H9 (cell line): ENCODE results near the gene ESRRB. TPM values are rescaled to one million over a fixed set of nuclear protein-coding genes. Genes with fewer than 3 reads are reported as not detected.
A peak's percentile ranks its signal among the peaks of the same experiment; 100 is the strongest.

ENCODE experiments used
- DNase-seq: peaks from one replicate; pipeline ENCODE4 v3.0.0-alpha.2; 2017
- H2AFZ ChIP-seq: one replicate; pipeline ENCODE4 v1.6.1; 2013; ENCODE audit warnings: mild to moderate bottlenecking, low read length, control low read depth, moderate library complexity
- H2AK5ac ChIP-seq: 2 replicates; pipeline ENCODE4 v1.6.1; 2013; ENCODE audit warnings: low read length, control low read depth, mixed read lengths; ENCODE audit not compliant: insufficient read length
- H2BK120ac ChIP-seq: one replicate; pipeline ENCODE4 v1.6.1; 2013; ENCODE audit warnings: low read depth, mild to moderate bottlenecking, low read length, control low read depth, inconsistent platforms; ENCODE audit not compliant: poor library complexity, severe bottlenecking
- H2BK12ac ChIP-seq: 2 replicates; pipeline ENCODE4 v1.6.1; 2013; ENCODE audit warnings: low read length, control low read depth, mixed read lengths, low read depth; ENCODE audit not compliant: insufficient read length
- H2BK15ac ChIP-seq: 2 replicates; pipeline ENCODE4 v1.6.1; 2013; ENCODE audit warnings: low read depth, low read length, control low read depth
- H2BK20ac ChIP-seq: one replicate; pipeline ENCODE4 v1.6.1; 2013; ENCODE audit warnings: low read depth, mild to moderate bottlenecking, low read length, control low read depth, inconsistent platforms; ENCODE audit not compliant: poor library complexity, severe bottlenecking
- H2BK5ac ChIP-seq: 2 replicates; pipeline ENCODE4 v1.6.1; 2013; ENCODE audit warnings: low read length, control low read depth, mixed read lengths; ENCODE audit not compliant: insufficient read length
- H3K14ac ChIP-seq: 2 replicates; pipeline ENCODE4 v1.6.1; 2013; ENCODE audit warnings: low read length, control low read depth; ENCODE audit not compliant: insufficient read depth
- H3K18ac ChIP-seq: 2 replicates; pipeline ENCODE4 v1.6.1; 2013; ENCODE audit warnings: low read depth, mild to moderate bottlenecking, mixed read lengths, low read length, control low read depth; ENCODE audit not compliant: insufficient read length
- H3K23ac ChIP-seq: 2 replicates; pipeline ENCODE4 v1.6.1; 2013; ENCODE audit warnings: low read length, control low read depth, mixed read lengths, low read depth; ENCODE audit not compliant: insufficient read length
- H3K23me2 ChIP-seq: 2 replicates; pipeline ENCODE4 v1.6.1; 2013; ENCODE audit warnings: low read depth, mild to moderate bottlenecking, mixed read lengths, low read length, control low read depth; ENCODE audit not compliant: insufficient read length, poor library complexity, severe bottlenecking
- H3K27ac ChIP-seq: 2 replicates; pipeline ENCODE4 v1.5.1; 2013; ENCODE audit warnings: low read length, control low read depth, mixed read lengths, low read depth; ENCODE audit not compliant: insufficient read length
- H3K27me3 ChIP-seq: 2 replicates; pipeline ENCODE4 v1.6.1; 2013; ENCODE audit warnings: low read length, control low read depth, inconsistent platforms; ENCODE audit not compliant: insufficient read depth
- H3K4ac ChIP-seq: 2 replicates; pipeline ENCODE4 v1.6.1; 2013; ENCODE audit warnings: low read depth, mild to moderate bottlenecking, control low read depth, inconsistent platforms, low read length, moderate library complexity
- H3K4me1 ChIP-seq: 2 replicates; pipeline ENCODE4 v1.6.1; 2013; ENCODE audit warnings: low read length, control low read depth, inconsistent platforms; ENCODE audit not compliant: insufficient read depth
- H3K4me2 ChIP-seq: 2 replicates; pipeline ENCODE4 v1.6.1; 2013; ENCODE audit warnings: low read length, control low read depth, mixed read lengths; ENCODE audit not compliant: insufficient read length, insufficient read depth
- H3K56ac ChIP-seq: 2 replicates; pipeline ENCODE4 v1.6.1; 2013; ENCODE audit warnings: low read depth, mild to moderate bottlenecking, mixed read lengths, low read length, control low read depth; ENCODE audit not compliant: insufficient read length
- H3K79me1 ChIP-seq: 2 replicates; pipeline ENCODE4 v1.6.1; 2013; ENCODE audit warnings: low read depth, mild to moderate bottlenecking, moderate library complexity, low read length, control low read depth, inconsistent platforms; ENCODE audit not compliant: insufficient read depth, poor library complexity, severe bottlenecking
- H3K79me2 ChIP-seq: 2 replicates; pipeline ENCODE4 v1.6.1; 2013; ENCODE audit warnings: low read length, control low read depth, inconsistent platforms; ENCODE audit not compliant: insufficient read depth
- H3K9ac ChIP-seq: 2 replicates; pipeline ENCODE4 v1.6.1; 2013; ENCODE audit warnings: low read length, control low read depth, mixed read lengths; ENCODE audit not compliant: insufficient read length; ENCODE audit errors: extremely low read depth
- H3K9me3 ChIP-seq: one replicate; pipeline ENCODE4 v1.6.1; 2013; ENCODE audit warnings: low read depth, low read length, inconsistent platforms; ENCODE audit not compliant: control insufficient read depth
- H3T11ph ChIP-seq: one replicate; pipeline ENCODE4 v1.6.1; 2013; ENCODE audit warnings: mild to moderate bottlenecking, low read length, control low read depth, inconsistent platforms
- H4K20me1 ChIP-seq: one replicate; pipeline ENCODE4 v1.6.1; 2013; ENCODE audit not compliant: control insufficient read depth, insufficient read length, insufficient read depth
- H4K5ac ChIP-seq: 2 replicates; pipeline ENCODE4 v1.6.1; 2013; ENCODE audit warnings: low read depth, mild to moderate bottlenecking, mixed read lengths, low read length, control low read depth; ENCODE audit not compliant: insufficient read length
- H4K8ac ChIP-seq: replicated peaks from 2 replicates; pipeline ENCODE4 v1.6.1; 2013; ENCODE audit warnings: low read length, control low read depth, mixed read lengths, low read depth; ENCODE audit not compliant: insufficient read length
- H4K91ac ChIP-seq: 2 replicates; pipeline ENCODE4 v1.6.1; 2013; ENCODE audit warnings: low read depth, mild to moderate bottlenecking, moderate library complexity, mixed read lengths, low read length, control low read depth; ENCODE audit not compliant: insufficient read length
- H3K27ac Mint-ChIP-seq, 3 experiments: 2 replicates in 2 of 3; 3 replicates in 1 of 3; pipeline ENCODE4 v1.8.0; 2020 to 2021; ENCODE audit warnings: mixed read lengths in 3 of 3, mild to moderate bottlenecking in 1 of 3, moderate library complexity in 1 of 3
- H3K27me3 Mint-ChIP-seq: 2 replicates; pipeline ENCODE4 v1.8.0; 2021; ENCODE audit warnings: low read depth, mild to moderate bottlenecking, moderate library complexity, mixed read lengths
- H3K36me3 Mint-ChIP-seq, 3 experiments: 2 replicates in 2 of 3; 3 replicates in 1 of 3; pipeline ENCODE4 v1.8.0; 2020 to 2021; ENCODE audit warnings: low read depth in 3 of 3, mixed read lengths in 3 of 3; ENCODE audit not compliant: insufficient read depth in 1 of 3
- H3K4me1 Mint-ChIP-seq, 2 experiments: 2 replicates each; pipeline ENCODE4 v1.8.0; 2020; ENCODE audit warnings: mixed read lengths in 2 of 2
- H3K4me3 Mint-ChIP-seq, 2 experiments: 2 replicates in 1 of 2; 3 replicates in 1 of 2; pipeline ENCODE4 v1.8.0; 2020 to 2021; ENCODE audit warnings: mild to moderate bottlenecking in 2 of 2, mixed read lengths in 2 of 2, moderate library complexity in 1 of 2
- H3K9me3 Mint-ChIP-seq, 2 experiments: 2 replicates in 1 of 2; 3 replicates in 1 of 2; pipeline ENCODE4 v1.8.0; 2020; ENCODE audit warnings: mild to moderate bottlenecking in 2 of 2, mixed read lengths in 2 of 2, moderate library complexity in 1 of 2
- WGBS: extraction: QIAGEN DNeasy Blood & Tissue Kit; methylation state at CpG from one replicate; pipeline ENCODE4 v1.1.7; 2013; ENCODE audit warnings: missing lambda C conversion rate, low lambda C conversion rate, mixed read lengths; ENCODE audit not compliant: insufficient read length; ENCODE audit errors: extremely low coverage; 5-methylcytosine and 5-hydroxymethylcytosine counted together
- total RNA-seq: library from RNA; stranded (reverse); gene quantifications from 2 replicates; pipeline ENCODE4 v1.2.1, GENCODE V29; 2021
- TF ChIP-seq, protein P1 (sequence below): fragments of 200-600 bp; sonication (generic); conservative IDR thresholded peaks from 3 replicates; pipeline ENCODE4 v1.8.0; 2021; ENCODE audit warnings: antibody characterized with exemption, mild to moderate bottlenecking

The ESRRB gene
- total RNA-seq, 1 experiment from 2014 or later: 0.11 TPM

DNA sequence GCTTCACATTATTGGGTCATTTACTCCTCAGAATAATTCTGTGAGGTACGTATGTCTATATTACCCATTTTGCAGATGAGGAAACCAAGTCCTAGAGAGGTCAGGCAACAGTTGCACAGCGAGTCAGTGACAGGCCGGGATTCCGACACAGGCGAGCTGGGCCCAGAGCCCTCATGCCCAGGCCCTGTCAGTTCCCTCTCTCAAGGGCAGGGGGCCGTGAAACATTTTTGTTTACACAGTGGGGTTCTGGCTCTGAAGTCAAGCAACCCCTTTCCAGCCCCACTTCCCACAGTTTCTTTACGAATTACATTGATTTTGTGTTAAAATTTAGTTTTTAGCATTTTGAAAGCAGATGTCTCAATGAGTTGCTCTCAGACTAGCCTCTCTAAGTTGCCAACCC, 46.7 kb downstream of the ESRRB start:
- no peaks in the 10 kb centered on the region; a peak in 1 of 5 replicates for H3K9me3 Mint-ChIP-seq
- no peak overlapping the region for H2BK12ac ChIP-seq
- H4K5ac ChIP-seq: no peak overlapping the region
- H2BK15ac ChIP-seq: no peak overlapping the region
- no peaks in the 10 kb centered on the region for H3K79me2 ChIP-seq
- no peak overlapping the region for H3K9ac ChIP-seq
- peaks cover 4% of the 10 kb centered on the region; the same call in 1 of the 2 replicates for H3K4me1 ChIP-seq
- peaks cover 10 to 21% of the 10 kb centered on the region in 2 experiments for H3K4me1 Mint-ChIP-seq
- no peak overlapping the region for H2BK20ac ChIP-seq
- no peak overlapping the region for H2AK5ac ChIP-seq
- no peak overlapping the region for H2BK120ac ChIP-seq
- no peak overlapping the region for H2AFZ ChIP-seq
- H3K36me3 Mint-ChIP-seq: no peaks in the 10 kb centered on the region
- no peaks in the 10 kb centered on the region for H3K9me3 ChIP-seq
- no peaks in the 10 kb centered on the region; the same call in 1 of the 2 replicates for H3K27me3 Mint-ChIP-seq
- no peaks in the 10 kb centered on the region for H4K20me1 ChIP-seq
- DNase-seq: no peak
- H4K8ac ChIP-seq: no peak overlapping the region
- H3K4me2 ChIP-seq: no peak overlapping the region
- no CpG with 5 or more reads among the region's 7 CpGs for WGBS
- H3K18ac ChIP-seq: no peak overlapping the region
- H3K23ac ChIP-seq: no peak overlapping the region
- no peaks in the 10 kb centered on the region for H3K79me1 ChIP-seq
- H3K23me2 ChIP-seq: no peaks in the 10 kb centered on the region
- H3K14ac ChIP-seq: no peak overlapping the region
- no peak overlapping the region for H3K4ac ChIP-seq
- H3K27ac ChIP-seq: no peak overlapping the region
- H2BK5ac ChIP-seq: no peak overlapping the region
- H3K27me3 ChIP-seq: no peaks in the 10 kb centered on the region
- H3K4me3 Mint-ChIP-seq: no peak overlapping the region
- TF ChIP-seq, protein P1, sequence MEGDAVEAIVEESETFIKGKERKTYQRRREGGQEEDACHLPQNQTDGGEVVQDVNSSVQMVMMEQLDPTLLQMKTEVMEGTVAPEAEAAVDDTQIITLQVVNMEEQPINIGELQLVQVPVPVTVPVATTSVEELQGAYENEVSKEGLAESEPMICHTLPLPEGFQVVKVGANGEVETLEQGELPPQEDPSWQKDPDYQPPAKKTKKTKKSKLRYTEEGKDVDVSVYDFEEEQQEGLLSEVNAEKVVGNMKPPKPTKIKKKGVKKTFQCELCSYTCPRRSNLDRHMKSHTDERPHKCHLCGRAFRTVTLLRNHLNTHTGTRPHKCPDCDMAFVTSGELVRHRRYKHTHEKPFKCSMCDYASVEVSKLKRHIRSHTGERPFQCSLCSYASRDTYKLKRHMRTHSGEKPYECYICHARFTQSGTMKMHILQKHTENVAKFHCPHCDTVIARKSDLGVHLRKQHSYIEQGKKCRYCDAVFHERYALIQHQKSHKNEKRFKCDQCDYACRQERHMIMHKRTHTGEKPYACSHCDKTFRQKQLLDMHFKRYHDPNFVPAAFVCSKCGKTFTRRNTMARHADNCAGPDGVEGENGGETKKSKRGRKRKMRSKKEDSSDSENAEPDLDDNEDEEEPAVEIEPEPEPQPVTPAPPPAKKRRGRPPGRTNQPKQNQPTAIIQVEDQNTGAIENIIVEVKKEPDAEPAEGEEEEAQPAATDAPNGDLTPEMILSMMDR: peak; percentile 33; the same call in 2 of the 3 replicates
- H3T11ph ChIP-seq: no peak overlapping the region
- H3K27ac Mint-ChIP-seq: no peak overlapping the region
- no peak overlapping the region for H3K56ac ChIP-seq
- no peak overlapping the region for H4K91ac ChIP-seq
